GM18907 (cell line): ENCODE data around the gene CFAP90.

Source experiments
- ATAC-seq: cut with Tn5 transposase; IDR thresholded peaks from one replicate; pipeline ENCODE4 v1.9.1; 2021; ENCODE audit warnings: mild to moderate bottlenecking, moderate library complexity; ENCODE audit not compliant: unreplicated experiment

Gene CFAP90

DNA sequence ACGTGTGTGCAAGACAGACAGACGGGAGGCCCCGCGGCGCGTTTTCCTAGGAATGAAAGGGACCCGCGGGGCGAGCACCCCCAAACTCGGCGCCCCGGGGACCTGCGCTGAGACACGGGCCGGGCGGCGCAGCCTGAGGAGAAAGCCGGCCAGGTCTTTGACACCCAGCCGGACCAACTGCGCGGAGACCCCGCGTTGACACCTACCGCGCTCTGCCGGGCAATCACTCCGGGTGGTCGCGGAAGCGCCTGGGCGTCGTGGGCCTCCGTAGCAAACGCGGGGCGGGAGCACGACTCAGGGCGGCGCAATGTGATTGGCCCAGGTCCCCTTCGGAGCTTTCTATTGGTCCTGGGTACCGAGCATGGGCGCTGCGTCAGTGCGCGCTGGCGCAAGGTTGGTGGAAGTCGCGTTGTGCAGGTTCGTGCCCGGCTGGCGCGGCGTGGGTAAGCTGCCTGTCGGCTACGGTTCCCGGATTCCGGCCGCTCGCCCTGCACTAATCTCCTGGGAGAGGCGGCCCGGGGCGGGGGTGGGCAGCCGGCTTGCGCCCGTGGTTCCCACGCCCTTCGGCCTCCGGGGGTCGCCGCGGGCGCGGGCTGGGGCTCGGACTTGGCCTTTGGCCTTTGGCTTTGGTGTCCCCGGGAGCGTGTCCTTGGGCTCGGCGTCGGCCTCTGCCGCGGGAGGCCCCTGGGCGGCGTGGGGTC, 18.0 kb upstream of the CFAP90 start, which contains the start of the genes FASTKD3 and MTRR:
FASTKD3 (minus strand) TSS at position 259 of the 701 bp plus-strand sequence. CDS start 948 bp downstream, outside the sequence.
MTRR (plus strand) TSS at position 376 of the 701 bp plus-strand sequence. CDS start 1,647 bp downstream, outside the sequence.
- ATAC-seq, result peak; percentile 99

GRCh38 chr5:7868427-7868772, 17.5 kb upstream of the CFAP90 start:
- no peak for ATAC-seq

DNA sequence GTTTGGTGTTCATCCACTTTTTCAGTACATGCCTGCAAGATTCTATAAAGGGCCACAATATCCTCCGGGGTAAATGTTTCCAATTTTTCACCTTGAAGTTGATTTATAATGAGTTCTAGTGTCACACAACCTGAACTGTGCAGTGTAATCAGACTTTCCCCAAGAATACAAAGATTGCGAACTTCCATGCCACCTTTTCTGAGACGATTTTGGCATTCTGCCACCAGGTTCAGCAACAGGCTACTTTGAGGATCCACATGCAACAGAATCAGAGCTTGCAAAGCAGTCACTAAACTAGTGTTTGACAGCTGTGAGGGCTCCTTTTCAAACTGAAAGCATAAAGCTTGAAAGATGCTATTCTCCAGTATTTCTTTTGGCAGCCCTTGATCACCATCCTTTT, 16.3 kb upstream of the CFAP90 start:
- no peak for ATAC-seq

GRCh38 chr5:7866196-7866595, 15.3 kb upstream of the CFAP90 start:
- no peak for ATAC-seq

DNA sequence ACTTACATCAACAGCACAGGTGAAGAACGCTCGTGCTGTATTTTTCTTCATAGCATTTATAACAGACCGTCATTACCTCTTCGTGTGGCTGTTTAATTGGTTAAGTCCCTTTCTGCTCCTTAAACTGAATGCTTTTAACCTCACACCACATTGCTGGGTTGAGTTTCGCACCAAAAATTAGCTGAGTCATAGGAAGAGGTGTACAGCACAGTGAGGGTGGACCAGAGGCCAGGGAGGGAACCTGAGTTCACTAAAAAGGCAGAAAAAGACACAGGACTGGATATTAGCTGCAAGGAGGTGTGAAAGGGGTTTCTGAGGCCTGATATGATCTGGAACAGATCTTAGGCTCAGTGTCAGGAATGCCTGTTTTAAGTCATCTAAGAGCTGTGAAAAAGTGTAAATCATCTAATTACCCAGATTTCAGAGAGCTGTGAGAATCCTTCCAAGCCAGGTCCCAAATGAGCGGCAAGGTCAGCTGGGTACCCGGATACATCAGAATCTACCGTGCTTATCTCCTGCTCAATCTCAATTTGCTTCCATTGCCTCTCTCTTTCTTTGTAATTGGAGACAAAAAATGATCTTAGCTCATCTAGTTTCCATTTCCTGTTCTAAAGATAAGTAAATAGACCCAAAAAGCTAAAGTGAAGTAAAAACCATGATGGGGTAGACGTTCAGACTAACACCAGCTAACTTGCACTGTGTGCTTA, 7.1 kb upstream of the CFAP90 start:
- ATAC-seq, result no peak

- ATAC-seq, result no peak
Observed at GRCh38 chr5:7857361-7857760, 6.4 kb upstream of the CFAP90 start.

- peak; percentile 49 for ATAC-seq
Observed at GRCh38 chr5:7856855-7857254, 5.9 kb upstream of the CFAP90 start.

- no peak for ATAC-seq
Observed at GRCh38 chr5:7855611-7856010, 4.7 kb upstream of the CFAP90 start.

GRCh38 chr5:7852988-7853387, 2.1 kb upstream of the CFAP90 start:
- no peak for ATAC-seq

GRCh38 chr5:7852542-7852941, 1.6 kb upstream of the CFAP90 start:
- no peak for ATAC-seq

GRCh38 chr5:7851617-7852289, 820 bp upstream of the CFAP90 start:
- no peak for ATAC-seq

DNA sequence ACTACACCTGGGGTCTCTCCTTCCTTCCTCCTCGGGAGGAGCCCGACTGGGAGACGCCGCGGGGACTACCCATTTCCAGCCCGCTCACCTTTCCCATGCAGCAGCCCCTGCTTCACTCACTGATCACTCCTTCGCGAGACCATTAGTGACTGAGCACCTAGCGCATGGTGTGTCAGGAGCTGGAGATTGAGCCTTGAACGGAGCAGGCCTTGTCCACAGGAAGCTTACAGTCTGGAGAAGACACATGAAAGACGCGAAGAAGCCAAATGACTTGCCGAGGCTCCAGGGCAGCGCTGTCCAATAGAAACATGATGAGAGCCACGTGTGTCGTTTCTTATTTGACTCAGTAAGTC, 283 bp upstream of the CFAP90 start:
- ATAC-seq, result no peak

GRCh38 chr5:7849681-7850394, 1.1 kb downstream of the CFAP90 start:
- no peak for ATAC-seq

GRCh38 chr5:7848296-7848695, 2.6 kb downstream of the CFAP90 start:
- no peak for ATAC-seq

DNA sequence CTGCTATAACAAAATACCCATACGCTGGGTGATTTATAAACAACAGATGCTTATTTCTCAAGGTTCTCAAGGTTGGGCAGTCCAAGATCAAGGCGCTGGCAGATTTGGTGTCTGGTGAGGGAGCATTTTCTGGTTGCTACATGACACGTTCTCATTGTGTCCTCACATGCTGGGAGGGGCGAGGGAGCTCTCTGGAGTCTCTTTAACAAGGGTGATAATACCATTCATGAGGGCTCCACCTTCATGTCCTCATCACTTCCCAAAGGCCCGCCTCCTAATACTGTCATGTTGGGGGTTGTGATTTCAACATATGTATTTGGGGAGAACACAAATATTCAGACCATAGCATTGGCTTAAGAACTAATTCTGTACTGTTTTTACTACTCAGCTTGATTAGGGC, 4.6 kb downstream of the CFAP90 start:
- no peak for ATAC-seq

GRCh38 chr5:7845557-7845956, 5.4 kb downstream of the CFAP90 start:
- no peak for ATAC-seq

- ATAC-seq, result no peak
Observed at GRCh38 chr5:7844901-7845300, 6.0 kb downstream of the CFAP90 start.

GRCh38 chr5:7842531-7842930, 8.4 kb downstream of the CFAP90 start:
- no peak for ATAC-seq

GRCh38 chr5:7837403-7837802, 13.5 kb downstream of the CFAP90 start:
- ATAC-seq, result no peak

DNA sequence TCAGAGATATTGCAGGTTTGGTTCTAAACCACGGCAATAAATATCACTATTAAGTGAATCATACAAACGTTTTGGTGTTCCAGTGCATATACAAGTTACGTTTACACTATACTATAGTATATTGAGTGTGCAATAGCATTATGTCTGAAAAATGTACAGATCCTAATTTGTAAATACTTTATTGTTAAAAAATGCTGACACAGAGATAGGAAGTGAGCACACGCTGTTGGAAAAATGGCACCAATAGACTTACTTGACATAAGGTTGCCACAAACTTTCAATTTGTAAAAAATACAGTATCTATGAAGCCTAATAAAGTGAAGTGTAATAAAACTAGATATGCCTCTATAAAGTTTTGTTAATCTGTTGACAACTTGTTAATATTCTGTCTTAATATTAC, 16.0 kb downstream of the CFAP90 start:
- ATAC-seq, result no peak

GRCh38 chr5:7828269-7828668, 22.7 kb downstream of the CFAP90 start:
- no peak for ATAC-seq
